CD1c-positive myeloid dendritic cell (primary cell): ENCODE measurements around the gene PPM1F.
"Not testable (repeated sequence)": the region's sequence is repeated elsewhere in the genome, so short reads cannot be mapped to it uniquely, and the experiment has no call there.

Experiments used
- DNase-seq: peaks from one replicate; pipeline ENCODE4 v3.0.0-alpha.2; 2016; ENCODE audit errors: extremely low spot score

Gene PPM1F

GRCh38 chr22:21921729-21922128, 30.9 kb downstream of the PPM1F start:
- DNase-seq, result no peak

- no peak for DNase-seq
Measured at GRCh38 chr22:21921184-21921721, 31.4 kb downstream of the PPM1F start.

GRCh38 chr22:21920341-21921183, 32.1 kb downstream of the PPM1F start:
- DNase-seq, result no peak

GRCh38 chr22:21919526-21920307, 32.9 kb downstream of the PPM1F start:
- no peak for DNase-seq

- DNase-seq, result no peak
Measured at GRCh38 chr22:21918466-21919185, 34.0 kb downstream of the PPM1F start.

- DNase-seq, result no peak
Measured at GRCh38 chr22:21917959-21918261, 34.7 kb downstream of the PPM1F start.

- no peak for DNase-seq
Measured at GRCh38 chr22:21917181-21917958, 35.3 kb downstream of the PPM1F start.

GRCh38 chr22:21916309-21916918, 36.2 kb downstream of the PPM1F start:
- DNase-seq, result no peak

GRCh38 chr22:21915624-21916308, 36.9 kb downstream of the PPM1F start:
- DNase-seq, result no peak

GRCh38 chr22:21914033-21914642, 38.5 kb downstream of the PPM1F start:
- not testable (repeated sequence) for DNase-seq

GRCh38 chr22:21910367-21910766, 42.3 kb downstream of the PPM1F start:
- DNase-seq, result not testable (repeated sequence)

- DNase-seq, result no peak
Measured at GRCh38 chr22:21909871-21910270, 42.8 kb downstream of the PPM1F start.

- no peak for DNase-seq
Measured at GRCh38 chr22:21907638-21908522, 44.8 kb downstream of the PPM1F start.

GRCh38 chr22:21905234-21905633, 47.4 kb downstream of the PPM1F start:
- not testable (repeated sequence) for DNase-seq

- no peak for DNase-seq
Measured at GRCh38 chr22:21904250-21904789, 48.3 kb downstream of the PPM1F start.

GRCh38 chr22:21903283-21903682, 49.4 kb downstream of the PPM1F start:
- DNase-seq, result no peak

- DNase-seq, result no peak
Measured at GRCh38 chr22:21902296-21903087, 50.2 kb downstream of the PPM1F start.
